Activated CD4-positive, CD25-positive, alpha-beta regulatory T cell treated with anti-CD3 and anti-CD28 coated beads, Interleukin-2, amount 50 U/mL, for 72 hours (primary cell): ENCODE data around the gene PROX1.

Experiments used
- DNase-seq: peaks from one replicate; pipeline ENCODE4 v3.0.0; 2021

Gene PROX1

DNA sequence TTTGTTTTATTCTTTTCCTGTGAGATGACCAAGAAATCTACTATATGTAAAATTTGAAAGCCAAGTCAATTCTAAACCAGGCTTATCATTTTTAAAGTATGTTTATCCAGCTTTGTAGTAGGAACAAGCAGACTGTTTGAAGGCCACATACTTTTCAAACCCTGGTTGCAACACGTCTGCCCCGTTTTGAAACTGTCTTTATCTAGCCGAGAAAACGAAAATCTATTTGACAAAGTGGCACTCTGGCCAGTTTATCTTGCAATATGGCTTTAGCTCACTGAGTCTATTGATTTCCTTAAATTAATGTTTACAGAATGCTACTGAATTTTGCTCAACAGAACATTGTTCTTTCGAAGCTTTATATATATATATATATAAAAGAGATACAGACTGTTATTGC is 39.7 kb downstream of the PROX1 start:
- DNase-seq, result no peak

DNA sequence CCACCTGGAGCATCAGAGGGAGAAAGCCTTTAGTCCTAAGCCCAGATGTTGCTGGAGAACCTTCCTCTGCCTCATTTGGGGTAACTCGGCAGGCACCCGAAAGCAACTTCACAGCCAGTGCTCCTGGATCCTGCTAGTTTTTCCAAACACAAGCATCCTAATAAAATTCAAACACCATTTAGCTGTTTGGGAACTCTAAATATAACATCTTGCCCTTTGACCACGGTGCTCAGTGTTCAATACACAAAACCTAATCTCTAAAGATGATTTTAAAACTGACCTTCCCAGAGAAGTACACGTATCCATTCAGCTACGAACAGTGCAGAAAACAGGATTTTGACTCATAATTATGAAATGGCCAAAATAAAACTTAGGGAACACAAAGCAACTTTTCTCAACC is 40.3 kb downstream of the PROX1 start:
- no peak for DNase-seq

DNA sequence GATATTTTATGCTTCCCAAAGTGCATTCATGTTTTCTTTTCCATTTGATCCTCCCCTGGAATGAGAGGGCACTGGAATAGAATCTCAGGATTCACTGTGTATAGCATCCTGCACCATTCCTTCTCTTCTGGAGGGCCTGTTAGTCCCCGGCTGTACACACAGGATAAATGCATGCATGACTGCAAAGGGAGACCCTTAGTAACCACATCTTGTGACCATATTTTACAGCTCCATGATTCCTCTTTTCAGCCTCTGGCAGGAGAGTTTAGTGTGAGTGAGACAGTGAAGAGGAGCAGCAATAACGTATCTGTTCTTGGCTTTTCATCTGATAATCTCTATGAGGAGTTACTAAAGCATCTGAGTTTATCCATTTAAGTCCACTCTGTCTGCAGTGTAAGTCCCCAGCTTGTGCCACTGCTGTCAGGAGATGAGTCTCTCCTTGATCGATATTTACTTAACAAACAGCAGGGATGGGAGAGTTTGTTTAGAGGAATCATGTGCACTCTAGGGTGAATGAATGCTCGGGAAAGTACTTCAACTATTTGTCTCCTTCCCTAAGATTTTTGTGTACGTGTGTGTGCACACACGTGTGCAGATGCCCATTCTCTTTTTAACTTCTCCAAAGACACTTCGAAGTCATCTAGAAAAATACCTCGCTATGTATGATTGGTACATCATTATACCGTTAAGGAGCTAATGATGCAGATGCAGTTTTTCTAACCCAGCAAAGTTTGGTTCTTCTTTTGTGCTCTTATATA is 41.1 kb downstream of the PROX1 start:
- no peak for DNase-seq

DNA sequence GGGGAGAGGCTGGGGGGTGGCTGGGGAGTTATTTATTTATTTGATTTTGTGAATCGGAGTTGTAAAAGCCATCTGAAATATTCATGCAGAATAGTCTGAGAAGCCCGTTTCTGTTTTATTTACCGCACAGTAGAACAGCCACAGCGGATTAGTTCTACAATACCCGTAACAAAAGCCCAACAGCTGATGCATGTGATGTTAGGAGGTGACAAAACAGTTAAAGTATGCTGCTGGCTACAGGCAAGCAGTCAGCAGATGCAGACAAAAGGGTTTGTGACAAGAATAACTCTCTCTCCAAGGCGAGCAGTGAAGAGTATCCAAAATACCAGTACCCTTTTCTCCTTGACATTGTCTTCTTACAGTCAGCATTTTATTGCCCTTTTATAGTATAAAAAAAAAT is 42.0 kb downstream of the PROX1 start:
- no peak for DNase-seq

DNA sequence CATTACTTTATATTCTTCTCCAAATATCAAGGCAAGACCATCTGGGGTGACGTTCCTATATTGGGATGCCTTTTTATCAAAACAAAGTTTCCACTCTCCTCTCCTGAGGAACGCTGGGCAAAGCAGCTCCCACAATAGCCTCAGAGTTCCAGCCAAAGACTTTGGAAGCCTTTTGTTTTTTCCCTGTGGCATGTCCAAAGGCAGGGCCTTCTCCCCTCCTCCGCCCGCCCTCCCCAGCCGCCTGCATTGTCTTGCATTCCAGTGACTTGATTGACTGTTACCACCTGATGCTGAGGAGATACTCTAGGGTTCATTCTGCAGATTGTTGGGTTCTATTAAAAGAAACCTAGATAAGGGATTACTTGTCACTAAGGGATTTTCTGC is 43.5 kb downstream of the PROX1 start:
- no peak for DNase-seq

DNA sequence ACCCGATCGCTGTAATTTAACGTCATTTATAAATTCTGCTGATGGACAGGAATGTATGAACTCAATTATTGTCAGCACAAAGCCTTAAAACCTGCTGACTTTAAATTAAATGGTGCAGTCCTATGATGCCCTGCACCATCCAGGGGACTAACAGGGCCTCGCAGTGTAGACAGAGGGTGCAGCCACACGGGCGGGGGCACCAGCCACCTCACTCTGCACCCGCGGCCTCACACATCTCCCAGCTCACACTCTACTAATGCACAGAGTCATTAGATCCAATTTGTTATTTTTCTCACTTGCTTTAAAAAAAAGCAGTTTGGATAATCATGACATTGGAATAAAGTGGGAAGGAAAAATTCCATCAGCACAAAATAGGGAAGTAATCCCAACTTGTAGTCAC is 49.7 kb downstream of the PROX1 start:
- DNase-seq, result no peak

DNA sequence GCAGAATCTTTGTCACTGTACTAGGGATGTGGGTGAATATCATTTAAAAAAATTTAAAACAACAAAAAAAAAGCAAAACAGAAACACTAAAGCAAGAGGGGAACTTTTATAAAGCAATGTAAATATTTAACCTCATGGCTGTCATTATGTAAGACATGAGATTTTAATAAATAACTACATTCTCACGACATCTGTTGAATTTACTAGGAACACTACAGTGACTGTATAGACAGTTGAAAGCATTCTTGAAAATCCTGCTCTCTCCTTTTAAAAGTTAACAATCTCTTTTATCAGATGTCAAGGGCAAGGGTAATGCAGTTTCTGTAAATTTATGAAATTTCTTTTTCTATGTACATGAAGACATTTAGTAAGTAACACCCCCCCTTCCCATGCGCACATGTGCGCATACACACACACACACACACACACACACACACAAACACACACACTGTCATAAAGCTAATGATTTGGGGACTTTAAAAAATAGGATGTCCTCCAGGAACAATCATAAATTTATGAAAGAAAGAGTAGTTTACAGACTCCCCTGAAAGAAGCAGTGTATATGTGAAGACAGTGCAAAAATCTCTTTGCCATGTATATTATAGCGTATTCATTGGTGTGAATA is 51.7 kb downstream of the PROX1 start:
- no peak for DNase-seq

DNA sequence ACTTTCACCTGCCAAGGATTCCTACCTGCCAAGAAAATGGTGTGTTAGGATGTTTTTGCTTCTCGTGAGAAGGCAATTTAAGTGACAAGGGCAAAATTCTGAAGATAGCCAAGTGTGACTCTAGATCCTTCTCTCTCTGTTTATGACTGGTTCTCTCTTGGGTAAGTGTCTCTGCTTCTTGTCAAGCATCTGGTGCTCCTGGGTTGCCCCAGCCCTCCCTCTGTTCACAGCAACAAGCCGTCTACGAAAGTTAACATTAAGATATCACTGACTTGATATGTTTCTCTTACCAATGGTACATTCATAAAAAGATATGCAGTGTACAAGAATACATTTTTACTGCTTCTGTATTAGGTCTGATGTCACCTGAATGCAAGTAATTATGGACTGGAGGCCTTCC is 55.4 kb downstream of the PROX1 start:
- no peak for DNase-seq

DNA sequence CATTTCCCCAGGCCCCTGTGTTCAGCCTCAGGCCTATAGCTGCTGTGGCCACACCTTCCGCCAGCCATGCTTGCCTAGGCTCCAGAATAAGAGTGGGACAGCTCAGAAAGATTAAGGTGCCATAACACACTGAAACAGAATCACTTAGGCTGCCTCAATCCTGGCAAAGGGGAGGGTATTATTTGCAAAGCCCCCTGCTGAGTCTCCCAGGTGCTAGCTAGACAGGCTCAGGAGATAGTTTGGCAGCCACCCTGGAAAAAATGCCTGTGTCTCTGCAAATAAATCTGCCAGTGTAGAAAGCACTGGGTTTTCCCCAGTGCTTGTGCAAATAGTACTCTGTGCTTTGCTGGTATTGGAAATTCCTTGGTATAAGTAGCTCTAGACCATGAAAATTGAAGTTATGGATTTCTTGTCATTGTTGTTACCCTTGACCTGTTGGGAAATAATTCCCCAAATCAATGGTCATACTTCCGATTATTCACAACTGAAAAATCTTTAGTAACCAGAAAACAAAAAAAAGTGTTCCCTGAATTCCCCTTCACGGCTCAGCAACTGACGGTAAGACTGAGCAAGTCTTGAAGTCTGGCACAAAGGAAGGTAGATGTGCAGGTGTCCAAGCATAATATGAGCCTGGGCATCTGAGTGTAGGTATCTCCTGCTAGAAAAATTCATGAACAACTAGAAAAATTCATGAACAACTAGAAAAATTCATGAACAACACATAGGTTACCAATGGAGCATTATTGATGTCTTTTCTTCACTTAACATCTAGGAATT is 56.9 kb downstream of the PROX1 start:
- DNase-seq, result no peak

DNA sequence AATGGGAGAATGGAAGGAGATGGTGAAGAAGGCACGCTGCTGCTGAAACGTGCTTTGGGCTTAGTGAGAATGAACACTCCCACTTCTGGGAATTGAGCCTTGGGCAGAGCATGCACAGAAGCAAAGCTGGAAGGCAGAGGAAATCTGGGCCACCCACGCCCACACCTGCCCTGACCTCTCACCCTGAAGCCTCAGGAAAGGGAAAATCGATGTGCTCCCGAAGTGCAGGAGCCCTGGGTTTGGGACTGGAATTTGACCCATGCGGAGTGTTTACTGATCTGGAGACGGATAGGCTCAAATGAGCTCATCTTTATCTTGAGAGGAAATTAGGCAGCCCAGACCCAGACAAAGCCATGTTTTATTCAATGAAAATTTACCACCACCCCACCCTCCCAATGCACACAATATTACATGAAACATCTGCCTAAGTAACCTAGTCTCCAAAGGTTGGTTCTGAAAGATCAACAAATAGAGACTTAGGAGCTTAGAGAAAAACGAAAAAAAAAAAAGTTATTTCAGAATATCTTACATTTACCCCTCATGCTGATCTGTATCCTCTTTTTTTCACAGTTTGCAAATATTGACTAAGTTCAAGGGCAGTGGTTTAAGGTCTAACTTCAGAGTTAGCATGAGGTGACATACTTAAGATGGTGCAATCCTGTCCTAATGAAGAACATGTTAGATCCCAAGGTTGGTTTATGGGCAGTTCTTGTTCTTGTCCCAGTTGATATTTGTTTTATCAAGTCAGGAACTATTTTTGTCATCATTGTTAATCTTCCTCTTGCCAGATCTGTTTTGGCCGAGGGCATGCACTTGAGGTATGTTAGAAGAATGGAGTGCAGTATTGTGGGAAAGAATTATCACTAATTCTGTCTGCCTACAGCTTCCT is 63.0 kb downstream of the PROX1 start:
- no peak for DNase-seq

DNA sequence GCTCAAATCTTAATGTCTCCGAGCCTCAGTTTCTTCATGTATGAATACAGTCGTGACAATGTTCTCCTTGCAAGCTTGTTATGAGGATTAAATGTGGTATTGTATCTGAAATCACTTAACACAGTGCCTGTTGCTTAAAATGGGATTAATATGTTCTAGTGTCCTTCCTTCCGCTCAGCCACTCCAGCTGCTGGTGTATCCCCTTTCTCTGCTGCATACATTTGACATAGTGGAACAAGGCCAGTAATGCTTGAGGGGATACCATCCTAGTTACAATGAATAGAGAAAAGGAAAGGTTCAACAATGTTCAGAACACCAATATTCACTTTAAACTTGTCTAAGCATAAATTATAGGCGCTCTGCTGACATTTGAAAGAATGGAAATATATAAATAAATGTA is 64.0 kb downstream of the PROX1 start:
- no peak for DNase-seq

DNA sequence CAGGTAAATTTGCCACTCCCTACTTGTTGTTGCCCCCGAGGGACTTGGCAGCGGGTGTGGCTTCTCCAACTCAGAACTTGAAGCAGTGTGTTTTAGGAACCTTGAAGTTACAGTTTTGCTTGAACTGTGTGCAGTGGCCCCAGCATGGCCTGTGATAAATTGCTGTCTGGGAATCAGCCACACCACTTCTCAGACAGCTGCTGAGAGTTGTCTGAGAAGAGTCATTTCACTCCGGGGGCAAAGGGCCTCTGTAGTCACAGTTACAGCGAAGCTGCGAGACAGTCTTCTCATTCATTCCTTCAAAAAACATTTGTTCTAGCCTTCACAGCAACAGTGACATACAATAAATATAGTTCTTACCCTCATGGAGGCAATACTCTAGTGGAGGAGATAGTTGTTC is 70.3 kb downstream of the PROX1 start:
- no peak for DNase-seq

DNA sequence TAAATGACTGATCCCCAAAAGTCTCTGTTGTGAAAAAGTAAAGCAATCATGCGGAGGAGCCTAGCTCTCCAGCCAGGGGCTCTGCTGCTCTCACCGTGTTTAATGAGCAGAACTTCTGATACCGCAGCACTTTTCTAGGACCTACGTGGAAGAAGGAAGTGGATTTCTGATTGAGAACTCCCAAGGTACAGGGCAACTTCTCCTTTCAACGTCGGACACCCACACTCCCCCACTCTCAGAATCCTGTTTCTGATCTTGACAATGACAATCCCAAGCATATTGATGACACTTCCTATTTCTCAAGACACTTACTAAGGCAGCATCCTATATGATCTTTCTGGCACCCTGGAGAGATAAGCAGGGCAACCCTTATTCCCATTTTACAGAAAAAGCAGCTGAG is 78.4 kb downstream of the PROX1 start:
- no peak for DNase-seq

DNA sequence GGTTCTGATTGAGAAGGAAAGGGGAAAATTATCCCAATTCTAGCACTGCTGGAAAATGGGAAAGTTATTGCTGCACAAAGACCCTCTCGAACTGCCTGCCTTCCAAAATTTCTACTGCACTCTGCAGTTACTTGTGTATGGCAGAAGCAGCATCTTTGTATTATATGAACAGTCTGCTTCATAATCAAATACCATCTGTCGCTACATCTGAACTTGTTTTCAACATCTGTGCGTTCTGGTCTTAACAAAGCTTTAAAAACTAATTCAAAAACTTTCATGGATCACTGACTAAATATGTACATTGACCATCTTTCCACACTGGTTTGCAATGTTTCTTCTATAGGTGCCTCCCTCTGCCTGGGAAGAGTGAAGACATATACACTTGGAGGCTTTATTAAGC is 79.2 kb downstream of the PROX1 start:
- DNase-seq, result no peak

DNA sequence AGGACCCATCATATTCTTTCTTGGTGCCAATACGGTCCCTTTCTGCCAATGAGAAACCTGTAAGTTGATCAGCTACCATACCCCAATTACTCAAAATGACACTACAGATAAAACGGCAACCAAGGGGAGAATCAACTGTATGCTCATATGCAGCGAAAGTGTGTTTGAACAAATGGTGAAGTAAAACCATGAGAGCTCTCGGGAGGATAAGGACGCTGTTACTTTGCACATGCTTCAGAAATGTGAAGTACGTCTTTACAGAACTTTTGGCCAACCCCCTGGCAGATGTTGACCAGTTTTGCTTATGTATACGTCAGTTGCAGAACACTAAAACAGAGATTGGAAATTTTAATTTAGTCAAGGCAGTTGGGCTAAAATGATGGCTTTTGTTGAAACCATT is 79.6 kb downstream of the PROX1 start:
- no peak for DNase-seq

DNA sequence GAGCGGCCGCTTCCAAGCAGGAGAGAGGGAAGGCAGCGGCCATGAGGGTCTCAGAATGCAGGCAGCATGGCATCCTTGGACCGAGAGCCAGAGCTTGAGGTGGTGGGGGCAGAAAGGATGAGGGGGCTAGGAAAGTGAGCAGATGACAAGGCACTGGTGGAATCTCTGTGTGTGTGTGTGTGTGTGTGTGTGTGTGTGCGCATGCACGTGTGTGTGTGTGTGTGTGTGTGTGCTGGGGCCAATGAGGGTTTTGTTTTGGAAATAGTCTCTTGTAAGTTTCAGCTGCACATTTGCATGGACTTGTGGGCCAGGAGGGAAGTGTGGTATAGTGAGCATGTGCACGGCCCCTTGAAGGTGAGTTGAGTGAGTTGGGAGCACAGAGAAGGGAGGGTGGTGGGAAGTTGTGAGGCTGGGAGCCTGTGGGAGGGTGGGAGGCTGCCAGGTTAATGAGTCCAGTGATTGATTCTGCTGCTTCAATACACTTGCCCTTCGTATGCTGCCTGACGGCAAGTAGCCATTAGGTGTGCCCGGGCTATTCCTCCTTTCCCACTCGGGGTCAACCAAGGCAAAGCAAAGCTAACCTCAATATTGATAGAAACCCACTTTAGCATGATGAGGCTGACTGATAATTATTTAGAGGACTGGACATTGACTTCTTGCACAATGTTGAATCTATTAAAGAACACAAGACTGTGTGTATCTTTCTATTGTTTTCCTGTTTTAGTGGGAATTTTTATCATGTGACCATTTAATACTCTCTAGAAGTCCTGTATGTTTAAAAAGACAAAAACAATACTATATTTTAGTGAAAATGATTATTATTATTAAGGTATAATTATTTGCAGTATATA is 80.3 kb downstream of the PROX1 start:
- DNase-seq, result no peak

DNA sequence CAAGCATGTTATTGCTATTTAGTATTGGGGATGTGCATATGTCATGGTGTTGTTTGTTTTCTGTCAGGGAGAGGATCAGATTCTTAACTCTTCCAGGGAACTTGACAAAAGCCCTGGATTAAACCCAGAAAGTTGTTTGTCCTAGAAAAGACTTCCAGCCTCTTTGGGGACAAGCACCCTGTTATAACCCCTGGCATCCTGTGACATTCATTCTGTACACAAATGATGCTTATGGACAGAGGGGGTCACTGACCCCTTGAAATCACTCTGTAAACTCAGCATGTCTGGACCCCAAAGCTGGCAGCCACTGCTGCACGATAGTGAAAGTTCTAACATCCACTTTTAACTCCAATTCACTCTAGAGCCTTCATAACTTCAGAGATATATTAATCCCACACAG is 81.2 kb downstream of the PROX1 start:
- DNase-seq, result no peak

DNA sequence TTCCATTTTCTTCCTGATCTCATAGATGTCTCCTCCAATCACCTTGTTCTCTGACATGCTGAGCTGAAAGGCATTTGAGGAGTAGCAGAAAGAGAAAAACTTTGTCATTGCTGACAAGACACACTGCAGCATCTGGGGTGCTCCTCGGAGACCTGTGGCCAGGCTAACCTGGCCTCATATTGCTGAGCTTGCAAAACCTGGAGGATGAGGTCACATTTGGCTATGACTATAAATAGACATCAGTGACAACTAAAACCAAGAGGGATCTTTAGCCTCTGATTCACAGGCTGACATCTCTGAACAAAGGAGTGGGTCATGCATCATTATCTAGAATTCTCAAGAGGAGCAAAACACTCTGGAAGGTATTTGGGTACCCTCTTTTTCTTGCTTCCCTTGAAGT is 83.7 kb downstream of the PROX1 start:
- no peak for DNase-seq

DNA sequence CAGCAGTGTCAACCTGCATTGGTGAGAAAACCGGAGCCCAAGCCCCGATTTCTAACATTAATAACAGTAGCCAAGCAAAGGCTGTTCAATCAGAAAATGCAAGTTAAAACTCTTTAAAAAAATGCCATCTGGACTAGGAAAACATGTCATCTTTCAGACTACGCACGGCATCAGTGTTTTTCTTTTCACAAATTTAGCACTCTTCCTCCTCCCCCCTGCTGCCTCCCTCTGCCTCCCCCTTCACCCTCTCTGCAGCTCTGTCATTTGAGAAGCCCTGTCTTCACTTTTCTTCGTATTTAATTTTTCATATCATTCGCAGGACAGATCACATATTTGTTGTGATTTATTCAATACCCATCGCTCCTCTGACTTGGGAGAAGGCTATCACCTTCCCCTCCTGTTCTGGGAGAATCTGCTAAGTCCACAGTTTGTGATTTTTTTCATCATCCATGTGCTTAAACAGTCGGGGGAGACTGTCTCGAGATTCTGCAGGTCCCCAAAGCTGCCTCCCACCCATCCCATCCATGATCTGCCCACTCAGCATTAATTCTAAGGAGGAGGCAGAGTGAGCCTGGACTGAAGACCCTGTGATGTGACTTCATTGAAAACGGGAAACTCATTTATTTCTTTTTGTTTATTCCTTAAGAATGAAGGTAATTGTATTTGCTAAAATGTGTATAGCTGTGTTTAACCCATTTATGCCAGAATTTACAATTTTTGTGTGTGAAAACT is 84.8 kb downstream of the PROX1 start:
- DNase-seq, result no peak

DNA sequence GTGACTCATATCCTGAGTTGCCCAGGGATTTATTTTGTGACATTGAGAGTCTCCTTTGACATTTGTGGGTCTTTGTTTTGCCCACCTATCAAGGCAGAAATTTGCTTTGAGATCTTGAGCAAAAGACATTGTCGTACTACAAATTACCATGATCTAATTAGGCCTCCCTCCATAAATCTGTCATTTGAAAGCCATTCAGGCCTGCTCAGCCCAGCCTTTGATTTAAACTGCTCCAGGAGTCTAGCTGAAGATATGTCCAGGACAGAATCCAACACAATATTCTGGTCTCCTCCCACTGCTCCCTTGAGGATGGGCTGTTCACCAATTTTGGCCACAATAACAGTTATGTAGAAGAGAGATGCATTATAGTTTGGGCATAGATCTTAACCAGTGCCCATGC is 86.7 kb downstream of the PROX1 start:
- no peak for DNase-seq

DNA sequence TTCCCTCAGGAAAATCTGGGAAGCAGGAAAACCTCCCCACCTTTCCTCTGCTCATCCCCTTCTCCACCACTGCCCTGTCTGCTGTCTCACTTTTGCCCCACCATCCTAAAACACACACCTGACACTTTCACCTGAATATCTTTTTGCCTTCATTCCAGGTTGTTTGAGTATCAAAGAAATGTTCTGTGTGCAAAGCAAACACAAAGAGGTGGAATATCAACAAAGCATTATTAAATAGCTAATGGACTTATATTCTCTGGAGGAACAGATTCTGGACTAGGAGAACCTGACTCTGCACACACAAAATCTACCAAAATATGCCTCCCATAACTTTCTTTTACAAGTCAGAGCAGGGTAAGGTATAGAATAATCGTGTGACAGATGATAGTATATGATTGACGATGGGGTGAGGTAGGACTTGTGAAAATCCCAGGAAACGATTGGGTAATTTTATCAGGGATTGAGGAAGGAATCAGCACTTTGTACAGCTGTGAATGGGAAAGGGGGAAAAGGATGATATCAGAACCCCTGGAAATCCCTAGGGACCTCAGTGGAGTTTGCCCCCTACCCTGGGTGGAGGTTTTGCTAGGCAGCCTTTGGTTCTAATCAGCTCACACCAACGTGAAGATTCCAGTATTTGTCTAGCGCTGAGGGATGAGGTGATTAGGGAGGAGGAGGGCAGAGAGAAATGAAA is 87.7 kb downstream of the PROX1 start:
- no peak for DNase-seq
